ENCODE data around the gene NOS2. TPM values are rescaled to one million over a fixed set of nuclear protein-coding genes. Genes with fewer than 3 reads are reported as not detected.

Gene NOS2
- total RNA-seq, 1 experiment from 2014 or later = 1.4 TPM

DNA sequence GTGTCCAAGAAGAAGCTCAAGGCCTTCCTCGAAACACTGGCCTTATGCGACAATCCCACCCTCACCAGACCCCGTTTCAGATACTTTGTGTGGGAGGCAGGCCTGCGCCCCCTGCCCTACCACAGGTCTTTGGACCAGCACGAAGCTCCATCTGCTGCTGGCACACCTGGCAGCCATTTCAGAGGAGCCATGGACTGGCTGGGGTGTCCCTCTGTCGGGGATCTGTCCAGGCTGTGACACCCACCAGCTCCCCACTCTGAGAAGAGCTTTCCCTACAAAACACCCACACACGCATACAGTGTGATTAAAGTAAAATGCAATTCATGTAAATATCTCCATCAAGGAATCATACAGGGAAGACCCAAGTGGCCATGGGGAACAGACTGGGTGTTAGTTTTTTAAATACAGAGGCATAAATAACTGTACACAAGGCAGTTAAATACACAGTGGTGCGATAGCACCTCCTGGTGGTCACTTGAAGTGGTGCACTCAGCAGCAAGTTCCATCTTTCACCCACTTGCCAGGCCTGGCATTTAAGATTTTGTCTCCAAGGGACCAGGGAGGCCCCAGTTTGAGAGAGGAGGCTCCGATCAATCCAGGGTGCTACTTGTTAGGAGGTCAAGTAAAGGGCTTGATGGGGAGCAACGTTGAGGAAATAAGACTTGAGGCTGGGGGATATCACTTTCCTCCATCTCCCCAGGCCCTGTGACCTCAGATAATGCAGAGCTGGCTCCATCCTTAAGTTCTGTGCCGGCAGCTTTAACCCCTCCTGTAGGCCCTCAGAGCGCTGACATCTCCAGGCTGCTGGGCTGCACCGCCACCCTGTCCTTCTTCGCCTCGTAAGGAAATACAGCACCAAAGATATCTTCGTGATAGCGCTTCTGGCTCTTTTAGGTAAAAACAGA lies 43.6 kb downstream of the NOS2 start:
- H3K27ac Mint-ChIP-seq = no peak overlapping the region
- H3K9me3 Mint-ChIP-seq = no peaks in the 10 kb centered on the region
- ChIA-PET CTCF (interaction anchor here (0.7 to 4.9 kb wide), 37 partner anchors 9 to 764 kb away, joined by 3 to 80 read pairs (median 4); partner anchors contain the start of gene KSR1), POLR2A (interaction anchor here (1.2 kb wide), 1 partner anchor 9 kb away, joined by 3 read pairs; no protein-coding TSS in a partner anchor)
- no peaks in the 10 kb centered on the region for H3K27me3 Mint-ChIP-seq (ENCODE audit: low read depth)
- no peaks in the 10 kb centered on the region for H3K36me3 Mint-ChIP-seq
- peak; percentile 80 for DNase-seq (ENCODE audit: low spot score)
- no peak for TF ChIP-seq KAT7 (CRISPR knock-in tag; IDR thresholded peaks at IDR 0.05; ENCODE audit: borderline replicate concordance)
- no peak for TF ChIP-seq TEAD1 (CRISPR knock-in tag; IDR thresholded peaks at IDR 0.05)
- no peak for TF ChIP-seq FOXJ3 (CRISPR knock-in tag; IDR thresholded peaks at IDR 0.05; ENCODE audit: borderline replicate concordance)
- TF ChIP-seq FOXK1 (CRISPR knock-in tag; IDR thresholded peaks at IDR 0.05) = no peak
- TF ChIP-seq, protein P1, sequence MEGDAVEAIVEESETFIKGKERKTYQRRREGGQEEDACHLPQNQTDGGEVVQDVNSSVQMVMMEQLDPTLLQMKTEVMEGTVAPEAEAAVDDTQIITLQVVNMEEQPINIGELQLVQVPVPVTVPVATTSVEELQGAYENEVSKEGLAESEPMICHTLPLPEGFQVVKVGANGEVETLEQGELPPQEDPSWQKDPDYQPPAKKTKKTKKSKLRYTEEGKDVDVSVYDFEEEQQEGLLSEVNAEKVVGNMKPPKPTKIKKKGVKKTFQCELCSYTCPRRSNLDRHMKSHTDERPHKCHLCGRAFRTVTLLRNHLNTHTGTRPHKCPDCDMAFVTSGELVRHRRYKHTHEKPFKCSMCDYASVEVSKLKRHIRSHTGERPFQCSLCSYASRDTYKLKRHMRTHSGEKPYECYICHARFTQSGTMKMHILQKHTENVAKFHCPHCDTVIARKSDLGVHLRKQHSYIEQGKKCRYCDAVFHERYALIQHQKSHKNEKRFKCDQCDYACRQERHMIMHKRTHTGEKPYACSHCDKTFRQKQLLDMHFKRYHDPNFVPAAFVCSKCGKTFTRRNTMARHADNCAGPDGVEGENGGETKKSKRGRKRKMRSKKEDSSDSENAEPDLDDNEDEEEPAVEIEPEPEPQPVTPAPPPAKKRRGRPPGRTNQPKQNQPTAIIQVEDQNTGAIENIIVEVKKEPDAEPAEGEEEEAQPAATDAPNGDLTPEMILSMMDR (IDR thresholded peaks at IDR 0.05) = peak; percentile 98
- no peak for TF ChIP-seq ZNF219 (CRISPR knock-in tag; IDR thresholded peaks at IDR 0.05; ENCODE audit: borderline replicate concordance)
- ATAC-seq = peak; percentile 35
- peaks cover 1% of the 10 kb centered on the region; the same call in 1 of the 2 replicates for H3K4me1 Mint-ChIP-seq
- H3K4me3 Mint-ChIP-seq = no peak overlapping the region

DNA sequence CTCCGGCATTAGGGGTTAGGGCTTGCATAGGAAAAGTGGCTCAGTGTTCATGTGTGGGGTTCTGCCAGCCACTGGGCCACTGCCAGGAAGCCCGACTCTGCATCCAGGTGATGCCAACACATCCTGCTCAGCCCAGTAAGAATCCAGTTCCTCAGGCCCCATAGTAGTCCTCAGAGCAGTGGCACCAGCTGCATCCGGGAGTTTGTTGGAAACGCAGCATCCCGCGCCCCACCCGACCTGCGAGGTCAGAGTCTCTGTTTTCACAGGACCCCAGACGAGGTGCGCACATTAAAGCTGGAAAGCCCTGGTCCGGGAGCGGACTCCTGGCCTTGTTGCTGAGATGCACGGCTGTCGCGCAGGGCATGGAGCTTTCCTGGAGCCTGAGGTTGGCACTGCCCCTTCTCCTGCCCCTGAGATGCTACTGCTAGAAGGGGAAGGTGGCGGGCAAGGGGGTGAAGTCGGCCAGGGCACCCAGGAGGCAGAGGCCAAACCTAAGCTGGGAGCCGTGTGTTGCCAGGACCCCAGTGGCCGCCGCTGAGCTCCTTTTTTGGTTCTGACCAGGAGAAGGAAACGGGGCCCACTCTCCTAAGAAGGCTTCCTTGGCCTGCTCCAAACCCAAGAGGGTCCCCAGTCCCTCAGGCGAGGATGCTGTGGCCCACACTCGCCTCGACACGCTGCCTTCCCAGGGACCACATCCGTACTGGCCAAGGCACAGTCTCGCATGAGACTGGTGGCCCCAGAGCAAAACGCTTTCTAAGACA lies 44.4 kb downstream of the NOS2 start:
- Mint-ChIP-seq H3K4me3 (no peak overlapping the region), H3K4me1 (peaks cover 4% of the 10 kb centered on the region; the same call in 1 of the 2 replicates), H3K27me3 (ENCODE audit: low read depth) (no peaks in the 10 kb centered on the region), H3K9me3 (no peaks in the 10 kb centered on the region), H3K36me3 (no peaks in the 10 kb centered on the region), H3K27ac (no peak overlapping the region)
- ChIA-PET CTCF (interaction anchor here (0.7 to 4.9 kb wide), 32 partner anchors 8 to 496 kb away, joined by 3 to 80 read pairs (median 4); no protein-coding TSS in a partner anchor), POLR2A (interaction anchor here (1.2 kb wide), 1 partner anchor 8 kb away, joined by 3 read pairs; no protein-coding TSS in a partner anchor)
- no peak for DNase-seq (ENCODE audit: low spot score)
- no peak for ATAC-seq
- TF ChIP-seq, protein P2, sequence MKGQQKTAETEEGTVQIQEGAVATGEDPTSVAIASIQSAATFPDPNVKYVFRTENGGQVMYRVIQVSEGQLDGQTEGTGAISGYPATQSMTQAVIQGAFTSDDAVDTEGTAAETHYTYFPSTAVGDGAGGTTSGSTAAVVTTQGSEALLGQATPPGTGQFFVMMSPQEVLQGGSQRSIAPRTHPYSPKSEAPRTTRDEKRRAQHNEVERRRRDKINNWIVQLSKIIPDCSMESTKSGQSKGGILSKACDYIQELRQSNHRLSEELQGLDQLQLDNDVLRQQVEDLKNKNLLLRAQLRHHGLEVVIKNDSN (CRISPR knock-in tag; IDR thresholded peaks at IDR 0.05) = no peak
- TF ChIP-seq ZNF512 (CRISPR knock-in tag; IDR thresholded peaks at IDR 0.05; ENCODE audit: borderline replicate concordance) (no peak), ELF4 (CRISPR knock-in tag; IDR thresholded peaks at IDR 0.05; ENCODE audit: low read depth) (no peak), NFATC4 (CRISPR knock-in tag; IDR thresholded peaks at IDR 0.05) (no peak), SOX15 (CRISPR knock-in tag; IDR thresholded peaks at IDR 0.05) (no peak)
- TF ChIP-seq, protein P3, sequence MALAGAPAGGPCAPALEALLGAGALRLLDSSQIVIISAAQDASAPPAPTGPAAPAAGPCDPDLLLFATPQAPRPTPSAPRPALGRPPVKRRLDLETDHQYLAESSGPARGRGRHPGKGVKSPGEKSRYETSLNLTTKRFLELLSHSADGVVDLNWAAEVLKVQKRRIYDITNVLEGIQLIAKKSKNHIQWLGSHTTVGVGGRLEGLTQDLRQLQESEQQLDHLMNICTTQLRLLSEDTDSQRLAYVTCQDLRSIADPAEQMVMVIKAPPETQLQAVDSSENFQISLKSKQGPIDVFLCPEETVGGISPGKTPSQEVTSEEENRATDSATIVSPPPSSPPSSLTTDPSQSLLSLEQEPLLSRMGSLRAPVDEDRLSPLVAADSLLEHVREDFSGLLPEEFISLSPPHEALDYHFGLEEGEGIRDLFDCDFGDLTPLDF (CRISPR knock-in tag; IDR thresholded peaks at IDR 0.05) = no peak
- TF ChIP-seq, protein P4, sequence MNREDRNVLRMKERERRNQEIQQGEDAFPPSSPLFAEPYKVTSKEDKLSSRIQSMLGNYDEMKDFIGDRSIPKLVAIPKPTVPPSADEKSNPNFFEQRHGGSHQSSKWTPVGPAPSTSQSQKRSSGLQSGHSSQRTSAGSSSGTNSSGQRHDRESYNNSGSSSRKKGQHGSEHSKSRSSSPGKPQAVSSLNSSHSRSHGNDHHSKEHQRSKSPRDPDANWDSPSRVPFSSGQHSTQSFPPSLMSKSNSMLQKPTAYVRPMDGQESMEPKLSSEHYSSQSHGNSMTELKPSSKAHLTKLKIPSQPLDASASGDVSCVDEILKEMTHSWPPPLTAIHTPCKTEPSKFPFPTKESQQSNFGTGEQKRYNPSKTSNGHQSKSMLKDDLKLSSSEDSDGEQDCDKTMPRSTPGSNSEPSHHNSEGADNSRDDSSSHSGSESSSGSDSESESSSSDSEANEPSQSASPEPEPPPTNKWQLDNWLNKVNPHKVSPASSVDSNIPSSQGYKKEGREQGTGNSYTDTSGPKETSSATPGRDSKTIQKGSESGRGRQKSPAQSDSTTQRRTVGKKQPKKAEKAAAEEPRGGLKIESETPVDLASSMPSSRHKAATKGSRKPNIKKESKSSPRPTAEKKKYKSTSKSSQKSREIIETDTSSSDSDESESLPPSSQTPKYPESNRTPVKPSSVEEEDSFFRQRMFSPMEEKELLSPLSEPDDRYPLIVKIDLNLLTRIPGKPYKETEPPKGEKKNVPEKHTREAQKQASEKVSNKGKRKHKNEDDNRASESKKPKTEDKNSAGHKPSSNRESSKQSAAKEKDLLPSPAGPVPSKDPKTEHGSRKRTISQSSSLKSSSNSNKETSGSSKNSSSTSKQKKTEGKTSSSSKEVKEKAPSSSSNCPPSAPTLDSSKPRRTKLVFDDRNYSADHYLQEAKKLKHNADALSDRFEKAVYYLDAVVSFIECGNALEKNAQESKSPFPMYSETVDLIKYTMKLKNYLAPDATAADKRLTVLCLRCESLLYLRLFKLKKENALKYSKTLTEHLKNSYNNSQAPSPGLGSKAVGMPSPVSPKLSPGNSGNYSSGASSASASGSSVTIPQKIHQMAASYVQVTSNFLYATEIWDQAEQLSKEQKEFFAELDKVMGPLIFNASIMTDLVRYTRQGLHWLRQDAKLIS (CRISPR knock-in tag; IDR thresholded peaks at IDR 0.05; ENCODE audit: borderline replicate concordance) = no peak
- TF ChIP-seq, protein P5, sequence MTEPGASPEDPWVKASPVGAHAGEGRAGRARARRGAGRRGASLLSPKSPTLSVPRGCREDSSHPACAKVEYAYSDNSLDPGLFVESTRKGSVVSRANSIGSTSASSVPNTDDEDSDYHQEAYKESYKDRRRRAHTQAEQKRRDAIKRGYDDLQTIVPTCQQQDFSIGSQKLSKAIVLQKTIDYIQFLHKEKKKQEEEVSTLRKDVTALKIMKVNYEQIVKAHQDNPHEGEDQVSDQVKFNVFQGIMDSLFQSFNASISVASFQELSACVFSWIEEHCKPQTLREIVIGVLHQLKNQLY (CRISPR knock-in tag; IDR thresholded peaks at IDR 0.05) = no peak
- TF ChIP-seq, protein P6, sequence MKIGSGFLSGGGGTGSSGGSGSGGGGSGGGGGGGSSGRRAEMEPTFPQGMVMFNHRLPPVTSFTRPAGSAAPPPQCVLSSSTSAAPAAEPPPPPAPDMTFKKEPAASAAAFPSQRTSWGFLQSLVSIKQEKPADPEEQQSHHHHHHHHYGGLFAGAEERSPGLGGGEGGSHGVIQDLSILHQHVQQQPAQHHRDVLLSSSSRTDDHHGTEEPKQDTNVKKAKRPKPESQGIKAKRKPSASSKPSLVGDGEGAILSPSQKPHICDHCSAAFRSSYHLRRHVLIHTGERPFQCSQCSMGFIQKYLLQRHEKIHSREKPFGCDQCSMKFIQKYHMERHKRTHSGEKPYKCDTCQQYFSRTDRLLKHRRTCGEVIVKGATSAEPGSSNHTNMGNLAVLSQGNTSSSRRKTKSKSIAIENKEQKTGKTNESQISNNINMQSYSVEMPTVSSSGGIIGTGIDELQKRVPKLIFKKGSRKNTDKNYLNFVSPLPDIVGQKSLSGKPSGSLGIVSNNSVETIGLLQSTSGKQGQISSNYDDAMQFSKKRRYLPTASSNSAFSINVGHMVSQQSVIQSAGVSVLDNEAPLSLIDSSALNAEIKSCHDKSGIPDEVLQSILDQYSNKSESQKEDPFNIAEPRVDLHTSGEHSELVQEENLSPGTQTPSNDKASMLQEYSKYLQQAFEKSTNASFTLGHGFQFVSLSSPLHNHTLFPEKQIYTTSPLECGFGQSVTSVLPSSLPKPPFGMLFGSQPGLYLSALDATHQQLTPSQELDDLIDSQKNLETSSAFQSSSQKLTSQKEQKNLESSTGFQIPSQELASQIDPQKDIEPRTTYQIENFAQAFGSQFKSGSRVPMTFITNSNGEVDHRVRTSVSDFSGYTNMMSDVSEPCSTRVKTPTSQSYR (CRISPR knock-in tag; IDR thresholded peaks at IDR 0.05) = no peak

Measured in WTC11 (cell line).